AML-193 (cell line): ENCODE measurements around the gene HLA-E.

Experiments used
- DNase-seq, 2 experiments: peaks; one replicate each; lab custom pipeline; 2025; lab: John Stamatoyannopoulos, UW

The HLA-E gene

DNA sequence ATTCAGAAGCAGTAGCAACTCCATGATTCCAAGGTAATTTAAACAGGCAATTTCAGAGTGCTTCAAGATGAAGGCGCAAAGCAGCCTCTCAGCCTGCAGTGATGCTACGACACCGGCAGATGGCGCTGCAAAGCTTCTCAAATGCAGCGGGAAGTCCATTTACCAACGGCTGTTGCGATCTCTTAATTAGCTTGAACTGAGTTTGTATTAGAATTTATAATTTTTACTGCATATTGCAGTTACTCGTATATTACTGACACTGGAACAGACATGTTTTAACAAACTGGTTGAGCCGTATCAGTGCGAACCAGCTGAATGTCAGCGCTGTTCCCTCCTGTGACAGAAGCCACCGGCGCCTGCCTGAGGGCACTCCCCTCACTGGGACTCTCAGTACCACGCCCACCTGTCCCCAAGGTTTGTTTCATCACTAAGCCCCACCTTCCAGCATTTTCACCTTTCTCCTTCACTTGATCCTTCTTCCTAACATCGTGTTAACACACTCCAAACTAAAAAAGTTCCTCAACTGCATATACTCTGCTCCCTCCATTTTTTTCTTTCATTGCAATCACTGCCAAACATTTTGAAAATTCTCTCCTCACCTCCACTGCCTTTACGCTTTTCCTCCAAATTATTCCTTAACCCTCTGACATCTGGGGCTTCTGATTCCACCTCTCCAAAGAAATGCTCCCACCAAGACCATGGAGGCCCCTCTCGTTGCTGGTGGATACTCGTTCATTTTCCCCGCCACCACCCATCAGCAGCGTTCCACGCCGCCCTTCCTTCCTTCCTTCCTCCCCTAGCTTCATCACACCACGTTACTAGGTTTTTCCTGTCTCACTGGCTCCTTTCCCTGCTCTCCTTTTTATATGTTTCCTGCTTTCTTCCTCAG is 52.5 kb downstream of the HLA-E start:
- DNase-seq: peak; percentile 88 to 89

DNA sequence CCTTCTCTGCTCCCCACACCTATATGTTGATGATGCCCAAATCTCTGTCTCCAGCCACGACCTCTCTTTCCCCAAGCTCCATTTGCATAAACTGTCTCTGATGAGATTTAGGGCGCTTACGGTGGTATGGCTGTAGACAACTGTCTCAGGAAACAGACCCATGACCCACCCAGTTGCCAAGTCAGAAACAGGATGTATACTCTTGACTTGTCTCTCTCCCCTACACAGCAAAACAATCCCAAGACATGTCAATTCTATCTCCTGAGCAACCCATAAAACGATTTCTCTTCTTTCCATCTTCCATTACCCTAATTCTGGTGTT is 53.1 kb downstream of the HLA-E start:
- no peak for DNase-seq

- DNase-seq: peak in 1 of 2 experiments; percentile 20
Observed at GRCh38 chr6:30542915-30543314, 53.6 kb downstream of the HLA-E start.
